ENCODE measurements around the gene ITGA11.

- TF ChIP-seq PATZ1 (CRISPR knock-in tag; IDR thresholded peaks at IDR 0.05; ENCODE audit: borderline replicate concordance) (no peak), TOX (CRISPR knock-in tag; IDR thresholded peaks at IDR 0.05; ENCODE audit: borderline replicate concordance) (no peak), SNAI2 (CRISPR knock-in tag; IDR thresholded peaks at IDR 0.05) (no peak), ZNF8 (CRISPR knock-in tag; IDR thresholded peaks at IDR 0.05) (no peak)
Observed at GRCh38 chr15:68315035-68315434, 116.9 kb downstream of the ITGA11 start.

All from SK-N-SH treated with all-trans-retinoic acid at 6 μM for 48 hours (cell line).